Progenitor cell of endocrine pancreas (in vitro differentiated cells): ENCODE measurements around the gene FAM227B. TPM values are rescaled to one million over a fixed set of nuclear protein-coding genes. Genes with fewer than 3 reads are reported as not detected.

ENCODE experiments used
- DNase-seq: peaks from one replicate; pipeline ENCODE4 v3.0.0; 2021; ENCODE audit warnings: low spot score; ENCODE audit not compliant: unreplicated experiment
- H3K27ac Mint-ChIP-seq: 2 replicates; pipeline ENCODE4 v1.8.0; 2021; ENCODE audit warnings: mild to moderate bottlenecking, moderate library complexity, mixed read lengths
- H3K27me3 Mint-ChIP-seq: 2 replicates; pipeline ENCODE4 v1.8.0; 2021; ENCODE audit warnings: mixed read lengths
- H3K36me3 Mint-ChIP-seq: 2 replicates; pipeline ENCODE4 v1.8.0; 2022; ENCODE audit warnings: mixed read lengths; ENCODE audit not compliant: insufficient read depth
- H3K4me1 Mint-ChIP-seq: 2 replicates; pipeline ENCODE4 v1.8.0; 2021; ENCODE audit warnings: low read depth, mixed read lengths
- H3K4me3 Mint-ChIP-seq: 2 replicates; pipeline ENCODE4 v1.8.0; 2021; ENCODE audit warnings: low read depth, mild to moderate bottlenecking, moderate library complexity, mixed read lengths
- H3K9me3 Mint-ChIP-seq: 2 replicates; pipeline ENCODE4 v1.8.0; 2021; ENCODE audit warnings: low read depth, mixed read lengths
- CTCF ChIP-seq: fragments of 200-600 bp; sonication (generic); IDR thresholded peaks from one replicate; pipeline ENCODE4 v1.5.0; 2021; ENCODE audit warnings: antibody characterized with exemption, mild to moderate bottlenecking; ENCODE audit not compliant: unreplicated experiment
- total RNA-seq: library from RNA; stranded (reverse); gene quantifications from 2 replicates; pipeline ENCODE4 v1.2.1, GENCODE V29; 2021

The FAM227B gene
- total RNA-seq, 1 donor from 2014 or later, result 8.9 TPM

- no peak for TF ChIP-seq CTCF
- Mint-ChIP-seq H3K36me3 (peaks cover 6% of the 10 kb centered on the region), H3K4me1 (no peaks in the 10 kb centered on the region), H3K27me3 (no peaks in the 10 kb centered on the region), H3K9me3 (no peaks in the 10 kb centered on the region), H3K4me3 (no peak overlapping the region), H3K27ac (no peak overlapping the region)
- DNase-seq, result no peak
These were observed 289.2 kb downstream of the FAM227B start for GRCh38 chr15:49331442-49331841.

DNA sequence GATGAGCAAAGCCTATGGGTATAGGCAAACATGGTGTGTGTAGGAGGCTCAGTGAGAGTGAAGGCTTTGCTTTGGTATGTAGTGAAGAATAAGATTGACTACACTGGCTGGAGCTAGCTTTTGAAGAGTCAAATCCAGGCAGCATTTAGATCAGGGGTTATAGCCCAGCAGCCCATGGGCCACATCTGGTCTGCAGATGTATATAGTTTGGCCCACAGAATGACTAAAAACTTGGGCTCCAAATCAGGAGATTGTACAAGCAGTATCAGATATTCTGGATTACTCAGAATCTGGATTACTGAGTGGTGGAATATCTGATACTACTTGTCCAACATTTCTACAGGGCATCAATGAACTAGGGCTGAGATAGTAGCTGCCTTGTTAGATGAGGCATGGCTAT is 290.5 kb downstream of the FAM227B start:
- Mint-ChIP-seq H3K4me1 (no peaks in the 10 kb centered on the region), H3K9me3 (no peaks in the 10 kb centered on the region), H3K4me3 (no peak overlapping the region), H3K27ac (no peak overlapping the region), H3K27me3 (no peaks in the 10 kb centered on the region), H3K36me3 (peaks cover 6% of the 10 kb centered on the region)
- DNase-seq, result no peak
- TF ChIP-seq CTCF, result no peak

DNA sequence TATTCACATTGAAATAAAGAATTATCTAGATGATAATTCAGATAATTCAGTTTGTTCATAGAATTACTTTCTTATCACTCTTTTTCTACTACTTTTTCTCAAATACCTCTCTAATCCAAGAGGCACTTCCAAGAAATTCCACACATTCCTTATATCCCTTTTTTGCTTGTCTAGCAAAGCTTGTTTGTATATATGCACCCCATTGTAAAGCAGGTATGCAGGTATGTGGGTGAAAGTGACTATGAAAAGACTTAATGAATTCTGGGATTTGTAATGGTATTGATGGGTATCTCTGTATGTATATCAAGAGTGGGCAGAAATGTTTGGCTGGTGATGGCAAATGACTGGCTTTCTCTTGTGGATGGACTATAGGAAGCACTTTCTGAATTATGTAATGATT is 291.7 kb downstream of the FAM227B start:
- Mint-ChIP-seq H3K27ac (no peak overlapping the region), H3K9me3 (no peaks in the 10 kb centered on the region), H3K27me3 (no peaks in the 10 kb centered on the region), H3K4me1 (no peaks in the 10 kb centered on the region), H3K4me3 (no peak overlapping the region), H3K36me3 (peaks cover 6% of the 10 kb centered on the region)
- DNase-seq, result no peak
- TF ChIP-seq CTCF, result no peak

- DNase-seq, result no peak
- H3K9me3 Mint-ChIP-seq, result no peaks in the 10 kb centered on the region
- no peak overlapping the region for H3K4me3 Mint-ChIP-seq
- H3K27me3 Mint-ChIP-seq, result no peaks in the 10 kb centered on the region
- H3K36me3 Mint-ChIP-seq, result peaks cover 9% of the 10 kb centered on the region
- TF ChIP-seq CTCF, result no peak
- H3K4me1 Mint-ChIP-seq, result no peaks in the 10 kb centered on the region
- no peak overlapping the region for H3K27ac Mint-ChIP-seq
These were observed 292.7 kb downstream of the FAM227B start for GRCh38 chr15:49327927-49328326.

DNA sequence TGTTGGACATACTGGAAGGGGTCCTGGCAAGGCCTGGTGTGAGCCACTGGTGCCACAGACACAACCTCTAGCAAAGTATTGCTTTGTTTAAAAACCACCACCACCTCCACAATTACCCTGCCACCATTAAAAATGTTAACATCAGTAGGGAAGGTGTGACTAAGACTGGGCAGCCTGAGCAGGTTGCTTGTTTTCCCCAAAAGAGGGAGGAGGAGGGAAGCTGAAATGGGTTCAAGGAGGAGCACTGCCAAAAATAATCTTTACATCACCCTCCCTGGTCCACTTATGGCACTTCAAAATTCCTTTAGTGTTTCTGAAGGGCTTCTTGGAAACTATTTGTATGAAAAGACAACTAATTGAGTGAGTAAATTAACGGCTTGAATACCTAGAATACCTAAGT is 297.4 kb downstream of the FAM227B start:
- Mint-ChIP-seq H3K27me3 (no peaks in the 10 kb centered on the region), H3K36me3 (peaks cover 16% of the 10 kb centered on the region), H3K4me3 (no peak overlapping the region), H3K4me1 (no peaks in the 10 kb centered on the region), H3K27ac (no peak overlapping the region), H3K9me3 (no peaks in the 10 kb centered on the region)
- DNase-seq, result no peak
- TF ChIP-seq CTCF, result no peak
